Measurements from ENCODE around the gene CAB39L.

Gene CAB39L

GRCh38 chr13:49443704-49444523 lies at the start of gene CAB39L, which contains the start of gene SETDB2:
Gene CAB39L (minus strand): TSS chr13:49444064. CDS start chr13:49382910, 61,154 bp downstream.
Gene SETDB2 (plus strand): TSS chr13:49444274. CDS start chr13:49451894, 7,620 bp downstream.
- peak; percentile 99 for DNase-seq

GRCh38 chr13:49488563-49488962 lies 44.7 kb upstream of the CAB39L start:
- no peak for DNase-seq

- DNase-seq: no peak
Observed at GRCh38 chr13:49481788-49482187, 37.9 kb upstream of the CAB39L start.

GRCh38 chr13:49476529-49476928 lies 32.7 kb upstream of the CAB39L start:
- no peak for DNase-seq

GRCh38 chr13:49472186-49472585 lies 28.3 kb upstream of the CAB39L start:
- DNase-seq: no peak

- no peak for DNase-seq
Observed at GRCh38 chr13:49466292-49466838, 22.5 kb upstream of the CAB39L start.

- no peak for DNase-seq
Observed at GRCh38 chr13:49464621-49465325, 20.9 kb upstream of the CAB39L start.

- peak; percentile 19 for DNase-seq
Observed at GRCh38 chr13:49464085-49464484, 20.2 kb upstream of the CAB39L start.

- no peak for DNase-seq
Observed at GRCh38 chr13:49459580-49459979, 15.7 kb upstream of the CAB39L start.

GRCh38 chr13:49457221-49457620 lies 13.4 kb upstream of the CAB39L start:
- no peak for DNase-seq

GRCh38 chr13:49456156-49456555 lies 12.3 kb upstream of the CAB39L start:
- no peak for DNase-seq

- DNase-seq: peak; percentile 29
Observed at GRCh38 chr13:49455007-49455398, 11.1 kb upstream of the CAB39L start.

- DNase-seq: no peak
Observed at GRCh38 chr13:49454388-49455006, 10.6 kb upstream of the CAB39L start.

- DNase-seq: no peak
Observed at GRCh38 chr13:49453465-49453864, 9.6 kb upstream of the CAB39L start.

- no peak for DNase-seq
Observed at GRCh38 chr13:49452725-49453457, 9.0 kb upstream of the CAB39L start.

- peak; percentile 26 for DNase-seq
Observed at GRCh38 chr13:49450105-49450819, 6.4 kb upstream of the CAB39L start.

- no peak for DNase-seq
Observed at GRCh38 chr13:49448753-49449152, 4.9 kb upstream of the CAB39L start.

- peak; percentile 30 for DNase-seq
Observed at GRCh38 chr13:49446473-49446872, 2.6 kb upstream of the CAB39L start.

GRCh38 chr13:49444524-49445395 lies 896 bp upstream of the CAB39L start:
- peak; percentile 89 for DNase-seq

GRCh38 chr13:49443357-49443703 lies 534 bp downstream of the CAB39L start:
- peak; percentile 77 for DNase-seq

- no peak for DNase-seq
Observed at GRCh38 chr13:49441846-49442245, 2.0 kb downstream of the CAB39L start.
